Measurements from ENCODE around the gene ZC3H6. TPM values are rescaled to one million over a fixed set of nuclear protein-coding genes. Genes with fewer than 3 reads are reported as not detected.
"Not testable (repeated sequence)": the region's sequence is repeated elsewhere in the genome, so short reads cannot be mapped to it uniquely, and the experiment has no call there.

ZC3H6 gene
- total RNA-seq, 1 donor from 2014 or later = 21.7 TPM

DNA sequence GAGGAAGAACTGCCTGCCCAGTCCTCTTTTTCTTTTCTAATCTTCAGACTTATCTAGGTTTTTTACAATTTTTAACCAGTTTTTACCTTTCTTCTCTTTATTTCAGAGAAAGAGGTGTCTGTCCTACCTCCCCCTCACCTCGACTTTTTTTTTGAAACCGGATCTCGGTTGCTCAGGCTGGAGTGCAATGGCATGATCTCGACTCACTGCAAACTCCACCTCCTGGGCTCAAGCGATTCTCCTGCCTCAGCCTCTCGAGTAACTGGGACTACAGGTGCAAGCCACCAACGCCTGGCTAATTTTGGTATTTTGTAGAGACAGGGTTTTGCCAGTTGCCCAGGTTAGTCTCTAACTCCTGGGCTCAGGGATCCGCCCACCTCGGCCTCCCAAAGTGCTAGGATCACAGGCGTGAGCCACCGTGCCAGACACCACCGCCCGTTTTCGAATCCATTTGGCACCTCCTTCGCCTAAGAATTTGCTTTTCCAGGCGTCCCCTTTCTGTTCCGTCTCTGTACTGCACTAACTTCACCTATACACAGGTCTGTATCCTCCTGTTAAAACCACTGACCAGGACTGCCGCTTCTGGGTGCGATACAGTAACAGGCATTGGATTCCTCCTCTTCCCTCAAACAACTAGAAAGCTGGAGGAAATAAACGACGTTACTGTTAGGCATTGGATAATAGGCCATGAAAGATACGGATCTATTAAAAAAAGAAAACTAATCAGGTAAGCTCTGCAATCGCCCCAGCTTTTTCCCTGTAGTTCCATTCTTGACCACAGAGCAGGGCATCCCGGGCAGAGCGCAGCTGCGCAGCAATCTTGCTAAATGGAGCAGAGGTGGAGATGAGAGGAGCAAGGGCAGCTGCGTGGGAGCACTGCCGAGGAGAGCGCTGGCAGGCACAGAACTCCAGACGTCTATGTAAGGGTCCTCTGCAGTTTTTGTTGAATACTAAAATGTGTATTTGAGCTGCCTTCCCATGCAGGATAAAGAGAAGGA is 69.9 kb downstream of the ZC3H6 start:
- H3K4me3 ChIP-seq = no peak overlapping the region

DNA sequence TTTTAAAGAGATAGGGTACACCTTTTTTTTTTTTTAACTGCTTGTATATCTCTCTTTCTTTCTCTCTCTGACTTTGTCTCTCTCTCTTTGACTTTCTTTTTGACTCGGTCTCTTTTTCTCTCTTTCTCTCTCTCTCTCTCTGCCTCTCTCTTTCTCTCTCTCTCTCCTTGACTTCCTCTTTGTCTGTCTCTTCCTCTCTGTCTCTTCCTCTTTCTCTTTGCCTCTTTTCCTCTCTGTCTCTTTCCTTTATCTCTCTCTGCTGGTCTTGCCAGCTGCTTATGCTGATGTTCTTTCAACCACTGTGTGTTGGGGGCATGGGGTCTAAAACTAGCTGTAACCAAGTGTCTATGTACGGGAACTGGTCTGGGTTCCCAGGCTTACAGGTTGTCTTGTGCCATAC is 76.9 kb downstream of the ZC3H6 start:
- not testable (repeated sequence) for H3K79me2 ChIP-seq (ENCODE audit: low read depth); H3K4me3 ChIP-seq; H3K27me3 ChIP-seq; H3K9me3 ChIP-seq (ENCODE audit: low read depth); H3K27me3 Mint-ChIP-seq (ENCODE audit: insufficient read depth, low read depth); H3K36me3 Mint-ChIP-seq; H3K4me1 Mint-ChIP-seq; H3K4me1 ChIP-seq; H3K4me2 ChIP-seq; H4K20me1 ChIP-seq (ENCODE audit: low read depth); H3F3A ChIP-seq (ENCODE audit: low read depth); H3K27ac ChIP-seq; H3K27ac Mint-ChIP-seq; H3K9ac ChIP-seq; H3K4me3 Mint-ChIP-seq; DNase-seq (ENCODE audit: low spot score); H3K36me3 ChIP-seq; H2AFZ ChIP-seq (replicated peaks); H3K9me3 Mint-ChIP-seq

More for the DNA sequence above, 69.9 kb downstream of the ZC3H6 start:
- H3K79me2 ChIP-seq (ENCODE audit: low read depth) = no peaks in the 10 kb centered on the region
- H4K20me1 ChIP-seq (ENCODE audit: low read depth) = no peaks in the 10 kb centered on the region
- Mint-ChIP-seq H3K4me1 (no peaks in the 10 kb centered on the region), H3K9me3 (peaks cover 7% of the 10 kb centered on the region), H3K27ac (no peak overlapping the region), H3K27me3 (ENCODE audit: insufficient read depth, low read depth) (peaks cover 10% of the 10 kb centered on the region), H3K36me3 (no peaks in the 10 kb centered on the region), H3K4me3 (no peak overlapping the region)
- H3K9me3 ChIP-seq (ENCODE audit: low read depth) = no peaks in the 10 kb centered on the region
- DNase-seq (ENCODE audit: low spot score) = no peak
- H3K27me3 ChIP-seq = no peaks in the 10 kb centered on the region
- no peak for TF ChIP-seq EZH2 (IDR thresholded peaks at IDR 0.05)
- TF ChIP-seq, protein P1, sequence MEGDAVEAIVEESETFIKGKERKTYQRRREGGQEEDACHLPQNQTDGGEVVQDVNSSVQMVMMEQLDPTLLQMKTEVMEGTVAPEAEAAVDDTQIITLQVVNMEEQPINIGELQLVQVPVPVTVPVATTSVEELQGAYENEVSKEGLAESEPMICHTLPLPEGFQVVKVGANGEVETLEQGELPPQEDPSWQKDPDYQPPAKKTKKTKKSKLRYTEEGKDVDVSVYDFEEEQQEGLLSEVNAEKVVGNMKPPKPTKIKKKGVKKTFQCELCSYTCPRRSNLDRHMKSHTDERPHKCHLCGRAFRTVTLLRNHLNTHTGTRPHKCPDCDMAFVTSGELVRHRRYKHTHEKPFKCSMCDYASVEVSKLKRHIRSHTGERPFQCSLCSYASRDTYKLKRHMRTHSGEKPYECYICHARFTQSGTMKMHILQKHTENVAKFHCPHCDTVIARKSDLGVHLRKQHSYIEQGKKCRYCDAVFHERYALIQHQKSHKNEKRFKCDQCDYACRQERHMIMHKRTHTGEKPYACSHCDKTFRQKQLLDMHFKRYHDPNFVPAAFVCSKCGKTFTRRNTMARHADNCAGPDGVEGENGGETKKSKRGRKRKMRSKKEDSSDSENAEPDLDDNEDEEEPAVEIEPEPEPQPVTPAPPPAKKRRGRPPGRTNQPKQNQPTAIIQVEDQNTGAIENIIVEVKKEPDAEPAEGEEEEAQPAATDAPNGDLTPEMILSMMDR (IDR thresholded peaks at IDR 0.05) = peak; percentile 9
- TF ChIP-seq EZH2phosphoT487 (IDR thresholded peaks at IDR 0.05) = no peak
- no peak overlapping the region for H2AFZ ChIP-seq (replicated peaks)
- H3K36me3 ChIP-seq = no peaks in the 10 kb centered on the region
- H3K4me2 ChIP-seq = no peak overlapping the region
- H3K27ac ChIP-seq = no peak overlapping the region
- H3F3A ChIP-seq (ENCODE audit: low read depth) = no peaks in the 10 kb centered on the region
- no peaks in the 10 kb centered on the region for H3K4me1 ChIP-seq
- H3K9ac ChIP-seq = no peak overlapping the region

GRCh38 chr2:112352809-112353603 is 77.6 kb downstream of the ZC3H6 start:
- H3K27me3 Mint-ChIP-seq (ENCODE audit: insufficient read depth, low read depth); H2AFZ ChIP-seq (replicated peaks): not testable (repeated sequence)

GRCh38 chr2:112354335-112354734 is 78.9 kb downstream of the ZC3H6 start:
- H2AFZ ChIP-seq (replicated peaks); DNase-seq (ENCODE audit: low spot score); H3K79me2 ChIP-seq (ENCODE audit: low read depth); H3K9me3 ChIP-seq (ENCODE audit: low read depth); H3F3A ChIP-seq (ENCODE audit: low read depth); H3K9ac ChIP-seq; H3K27me3 Mint-ChIP-seq (ENCODE audit: insufficient read depth, low read depth); H3K27ac Mint-ChIP-seq; H3K4me1 ChIP-seq; H3K4me3 Mint-ChIP-seq; H3K4me3 ChIP-seq; H3K36me3 Mint-ChIP-seq; H3K4me1 Mint-ChIP-seq; H3K27ac ChIP-seq; H3K36me3 ChIP-seq; H3K27me3 ChIP-seq; H3K9me3 Mint-ChIP-seq; H4K20me1 ChIP-seq (ENCODE audit: low read depth); H3K4me2 ChIP-seq: not testable (repeated sequence)

More at GRCh38 chr2:112352809-112353603, 77.6 kb downstream of the ZC3H6 start:
- not testable (repeated sequence) for H3K4me3 Mint-ChIP-seq; H3K27me3 ChIP-seq; H3K4me1 ChIP-seq; H3K9ac ChIP-seq; H3K4me1 Mint-ChIP-seq; H4K20me1 ChIP-seq (ENCODE audit: low read depth); H3F3A ChIP-seq (ENCODE audit: low read depth); H3K4me3 ChIP-seq; H3K4me2 ChIP-seq; H3K9me3 ChIP-seq (ENCODE audit: low read depth); DNase-seq (ENCODE audit: low spot score); H3K36me3 ChIP-seq; H3K27ac Mint-ChIP-seq; H3K9me3 Mint-ChIP-seq; H3K79me2 ChIP-seq (ENCODE audit: low read depth); H3K36me3 Mint-ChIP-seq; H3K27ac ChIP-seq

DNA sequence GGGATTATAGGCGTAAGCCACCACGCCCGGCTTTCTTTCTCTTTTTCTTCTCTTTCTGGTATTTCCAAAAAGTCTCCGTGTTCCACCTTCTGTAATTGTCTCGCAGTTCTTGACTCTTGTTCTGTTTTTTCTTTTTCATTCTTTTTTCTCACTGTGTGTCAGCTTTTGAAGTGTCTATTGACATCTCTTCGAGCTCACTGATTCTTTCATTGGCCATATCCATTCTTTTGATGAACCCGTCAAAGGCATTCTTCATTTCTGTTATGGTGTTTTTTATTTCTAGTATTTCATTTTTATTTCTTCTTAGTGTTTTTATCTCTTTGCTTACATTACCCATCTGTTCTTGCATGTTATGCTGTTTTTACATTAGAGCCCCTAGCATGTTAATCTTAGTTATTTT is 84.7 kb downstream of the ZC3H6 start:
- not testable (repeated sequence) for H3K27ac ChIP-seq; H3K9me3 Mint-ChIP-seq; H3K36me3 ChIP-seq; H3K27me3 ChIP-seq; H3K4me3 ChIP-seq; H3K4me2 ChIP-seq; H3K27me3 Mint-ChIP-seq (ENCODE audit: insufficient read depth, low read depth); H3K9ac ChIP-seq; H3K27ac Mint-ChIP-seq; H4K20me1 ChIP-seq (ENCODE audit: low read depth); H3K36me3 Mint-ChIP-seq; H2AFZ ChIP-seq (replicated peaks); H3K4me1 ChIP-seq; DNase-seq (ENCODE audit: low spot score); H3K4me1 Mint-ChIP-seq; H3K79me2 ChIP-seq (ENCODE audit: low read depth); H3F3A ChIP-seq (ENCODE audit: low read depth); H3K9me3 ChIP-seq (ENCODE audit: low read depth); H3K4me3 Mint-ChIP-seq
